ENCODE data around the gene LRP1.

LRP1 gene

DNA sequence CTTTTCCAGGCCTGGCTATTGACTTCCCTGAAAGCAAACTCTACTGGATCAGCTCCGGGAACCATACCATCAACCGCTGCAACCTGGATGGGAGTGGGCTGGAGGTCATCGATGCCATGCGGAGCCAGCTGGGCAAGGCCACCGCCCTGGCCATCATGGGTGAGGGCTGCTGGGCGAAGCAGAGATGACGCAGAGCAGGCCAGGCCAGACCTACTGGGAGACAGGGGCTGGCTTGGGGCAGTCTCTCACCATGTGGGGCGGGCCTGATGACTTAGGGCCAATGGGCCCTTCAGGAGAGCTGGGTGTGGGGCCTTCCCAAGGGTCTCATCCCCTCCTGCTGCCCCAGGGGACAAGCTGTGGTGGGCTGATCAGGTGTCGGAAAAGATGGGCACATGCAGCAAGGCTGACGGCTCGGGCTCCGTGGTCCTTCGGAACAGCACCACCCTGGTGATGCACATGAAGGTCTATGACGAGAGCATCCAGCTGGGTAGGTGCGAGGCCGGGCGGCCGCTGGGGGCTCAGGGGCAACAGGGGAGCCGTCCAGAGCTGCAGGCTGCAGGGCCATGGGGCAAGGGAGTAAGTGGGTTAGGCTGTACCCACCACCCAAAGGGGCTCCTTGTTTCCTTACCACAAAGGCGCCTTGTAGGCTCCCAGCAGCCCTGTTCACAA, 52.2 kb downstream of the LRP1 start:
- Histone ChIP-seq H3K4me3 (ENCODE audit: extremely low read depth, insufficient read depth, low read length, poor library complexity, severe bottlenecking) (no peak overlapping the region), H3K4me1 (ENCODE audit: control insufficient read depth, insufficient read depth, low read length, poor library complexity, severe bottlenecking) (no peaks in the 10 kb centered on the region), H3K9me3 (ENCODE audit: control insufficient read depth, low read length) (no peaks in the 10 kb centered on the region), H3K27ac (ENCODE audit: low read depth, low read length, severe bottlenecking) (no peak overlapping the region), H3K36me3 (ENCODE audit: control insufficient read depth, insufficient read depth, low read length) (peaks cover 93% of the 10 kb centered on the region)
- 95 to 97% methylated on average over 15 to 20 of the region's 20 CpGs for WGBS, 2 experiments (ENCODE audit: insufficient coverage in 2 of 2)

- H3K36me3 ChIP-seq (ENCODE audit: control insufficient read depth, insufficient read depth, low read length) = peaks cover 93% of the 10 kb centered on the region
- no peak overlapping the region for H3K27ac ChIP-seq (ENCODE audit: low read depth, low read length, severe bottlenecking)
- H3K4me1 ChIP-seq (ENCODE audit: control insufficient read depth, insufficient read depth, low read length, poor library complexity, severe bottlenecking) = no peaks in the 10 kb centered on the region
- 94 to 100% methylated on average over 7 to 8 of the region's 9 CpGs for WGBS, 2 experiments (ENCODE audit: insufficient coverage in 2 of 2)
- no peaks in the 10 kb centered on the region for H3K9me3 ChIP-seq (ENCODE audit: control insufficient read depth, low read length)
- no peak overlapping the region for H3K4me3 ChIP-seq (ENCODE audit: extremely low read depth, insufficient read depth, low read length, poor library complexity, severe bottlenecking)
These were observed 52.8 kb downstream of the LRP1 start for GRCh38 chr12:57181072-57181471.

GRCh38 chr12:57181561-57182155, 53.4 kb downstream of the LRP1 start:
- H3K27ac ChIP-seq (ENCODE audit: low read depth, low read length, severe bottlenecking) = no peak overlapping the region
- no peak overlapping the region for H3K4me3 ChIP-seq (ENCODE audit: extremely low read depth, insufficient read depth, low read length, poor library complexity, severe bottlenecking)
- no peaks in the 10 kb centered on the region for H3K4me1 ChIP-seq (ENCODE audit: control insufficient read depth, insufficient read depth, low read length, poor library complexity, severe bottlenecking)
- 92 to 97% methylated on average over 3 to 4 of the region's 5 CpGs for WGBS, 2 experiments (ENCODE audit: insufficient coverage in 2 of 2)
- H3K36me3 ChIP-seq (ENCODE audit: control insufficient read depth, insufficient read depth, low read length) = peaks cover 93% of the 10 kb centered on the region
- H3K9me3 ChIP-seq (ENCODE audit: control insufficient read depth, low read length) = no peaks in the 10 kb centered on the region

- Histone ChIP-seq H3K27ac (ENCODE audit: low read depth, low read length, severe bottlenecking) (no peak overlapping the region), H3K4me1 (ENCODE audit: control insufficient read depth, insufficient read depth, low read length, poor library complexity, severe bottlenecking) (no peaks in the 10 kb centered on the region), H3K9me3 (ENCODE audit: control insufficient read depth, low read length) (no peaks in the 10 kb centered on the region), H3K4me3 (ENCODE audit: extremely low read depth, insufficient read depth, low read length, poor library complexity, severe bottlenecking) (no peak overlapping the region), H3K36me3 (ENCODE audit: control insufficient read depth, insufficient read depth, low read length) (peaks cover 93% of the 10 kb centered on the region)
- 71 to 92% methylated on average over 8 to 9 of the region's 13 CpGs for WGBS, 2 experiments (ENCODE audit: insufficient coverage in 2 of 2)
These were observed 54.8 kb downstream of the LRP1 start for GRCh38 chr12:57182918-57183575.

- Histone ChIP-seq H3K4me1 (ENCODE audit: control insufficient read depth, insufficient read depth, low read length, poor library complexity, severe bottlenecking) (no peaks in the 10 kb centered on the region), H3K4me3 (ENCODE audit: extremely low read depth, insufficient read depth, low read length, poor library complexity, severe bottlenecking) (no peak overlapping the region), H3K27ac (ENCODE audit: low read depth, low read length, severe bottlenecking) (no peak overlapping the region), H3K9me3 (ENCODE audit: control insufficient read depth, low read length) (no peaks in the 10 kb centered on the region), H3K36me3 (ENCODE audit: control insufficient read depth, insufficient read depth, low read length) (peaks cover 92% of the 10 kb centered on the region)
- WGBS, 2 experiments (ENCODE audit: insufficient coverage in 2 of 2) = 96 to 97% methylated on average over 19 to 20 of the region's 22 CpGs
These were observed 55.8 kb downstream of the LRP1 start for GRCh38 chr12:57183939-57184725.

- WGBS, 2 experiments (ENCODE audit: insufficient coverage in 2 of 2) = 96 to 97% methylated on average over 22 to 25 of the region's 25 CpGs
- Histone ChIP-seq H3K4me1 (ENCODE audit: control insufficient read depth, insufficient read depth, low read length, poor library complexity, severe bottlenecking) (no peaks in the 10 kb centered on the region), H3K4me3 (ENCODE audit: extremely low read depth, insufficient read depth, low read length, poor library complexity, severe bottlenecking) (no peak overlapping the region), H3K9me3 (ENCODE audit: control insufficient read depth, low read length) (no peaks in the 10 kb centered on the region), H3K27ac (ENCODE audit: low read depth, low read length, severe bottlenecking) (no peak overlapping the region), H3K36me3 (ENCODE audit: control insufficient read depth, insufficient read depth, low read length) (peaks cover 92% of the 10 kb centered on the region)
These were observed 57.1 kb downstream of the LRP1 start for GRCh38 chr12:57185403-57185802.

- Histone ChIP-seq H3K9me3 (ENCODE audit: control insufficient read depth, low read length) (no peaks in the 10 kb centered on the region), H3K27ac (ENCODE audit: low read depth, low read length, severe bottlenecking) (no peak overlapping the region), H3K4me3 (ENCODE audit: extremely low read depth, insufficient read depth, low read length, poor library complexity, severe bottlenecking) (no peak overlapping the region), H3K4me1 (ENCODE audit: control insufficient read depth, insufficient read depth, low read length, poor library complexity, severe bottlenecking) (no peaks in the 10 kb centered on the region), H3K36me3 (ENCODE audit: control insufficient read depth, insufficient read depth, low read length) (peaks cover 92% of the 10 kb centered on the region)
- 97% methylated on average over 11 to 12 of the region's 12 CpGs for WGBS, 2 experiments (ENCODE audit: insufficient coverage in 2 of 2)
These were observed 57.7 kb downstream of the LRP1 start for GRCh38 chr12:57185906-57186508.

GRCh38 chr12:57187222-57188089, 59.2 kb downstream of the LRP1 start:
- H3K4me3 ChIP-seq (ENCODE audit: extremely low read depth, insufficient read depth, low read length, poor library complexity, severe bottlenecking) = no peak overlapping the region
- WGBS, 2 experiments (ENCODE audit: insufficient coverage in 2 of 2) = 89 to 94% methylated on average over 18 to 21 of the region's 21 CpGs
- no peaks in the 10 kb centered on the region for H3K9me3 ChIP-seq (ENCODE audit: control insufficient read depth, low read length)
- H3K4me1 ChIP-seq (ENCODE audit: control insufficient read depth, insufficient read depth, low read length, poor library complexity, severe bottlenecking) = no peaks in the 10 kb centered on the region
- no peak overlapping the region for H3K27ac ChIP-seq (ENCODE audit: low read depth, low read length, severe bottlenecking)
- peaks cover 94% of the 10 kb centered on the region for H3K36me3 ChIP-seq (ENCODE audit: control insufficient read depth, insufficient read depth, low read length)

- peaks cover 99% of the 10 kb centered on the region for H3K36me3 ChIP-seq (ENCODE audit: control insufficient read depth, insufficient read depth, low read length)
- no peaks in the 10 kb centered on the region for H3K9me3 ChIP-seq (ENCODE audit: control insufficient read depth, low read length)
- H3K4me1 ChIP-seq (ENCODE audit: control insufficient read depth, insufficient read depth, low read length, poor library complexity, severe bottlenecking) = no peaks in the 10 kb centered on the region
- H3K4me3 ChIP-seq (ENCODE audit: extremely low read depth, insufficient read depth, low read length, poor library complexity, severe bottlenecking) = no peak overlapping the region
- H3K27ac ChIP-seq (ENCODE audit: low read depth, low read length, severe bottlenecking) = no peak overlapping the region
- 93 to 98% methylated on average over 7 to 8 of the region's 8 CpGs for WGBS, 2 experiments (ENCODE audit: insufficient coverage in 2 of 2)
These were observed 59.8 kb downstream of the LRP1 start for GRCh38 chr12:57188090-57188425.

DNA sequence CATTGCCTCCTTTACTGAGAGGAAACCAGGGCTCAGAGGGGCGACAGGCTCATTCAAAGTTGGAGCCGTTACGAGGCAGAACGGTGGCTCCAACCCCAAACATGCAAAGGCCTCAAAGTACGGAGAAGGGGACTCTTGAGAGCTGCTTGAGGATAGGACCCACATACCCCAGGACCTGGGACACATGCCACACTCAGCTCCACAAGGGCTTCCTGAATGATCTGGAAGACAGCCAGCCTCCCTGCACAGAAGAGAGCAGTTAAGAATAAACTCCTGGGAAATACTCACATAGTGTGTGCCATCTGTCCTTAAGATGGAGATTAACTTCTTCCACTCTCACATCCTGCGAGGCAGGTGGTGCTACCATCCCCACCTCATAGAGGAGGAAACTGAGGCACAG, 61.8 kb downstream of the LRP1 start:
- 100% methylated on average over 6 of the region's 6 CpGs; no CpG with 5 or more reads in 1 of the 2 experiments for WGBS, 2 experiments (ENCODE audit: insufficient coverage in 2 of 2)
- no peak overlapping the region for H3K27ac ChIP-seq (ENCODE audit: low read depth, low read length, severe bottlenecking)
- H3K4me3 ChIP-seq (ENCODE audit: extremely low read depth, insufficient read depth, low read length, poor library complexity, severe bottlenecking) = no peak overlapping the region
- H3K9me3 ChIP-seq (ENCODE audit: control insufficient read depth, low read length) = no peaks in the 10 kb centered on the region
- no peaks in the 10 kb centered on the region for H3K4me1 ChIP-seq (ENCODE audit: control insufficient read depth, insufficient read depth, low read length, poor library complexity, severe bottlenecking)
- H3K36me3 ChIP-seq (ENCODE audit: control insufficient read depth, insufficient read depth, low read length) = peaks cover 99% of the 10 kb centered on the region

Measured in mesodermal cell (in vitro differentiated cells).